HepG2 (cell line): ENCODE measurements around the gene CNOT6. TPM values are rescaled to one million over a fixed set of nuclear protein-coding genes. Genes with fewer than 3 reads are reported as not detected.

Experiments used
- ATAC-seq: fragments of 200-7000 bp; cut with Tn5 transposase; 3 replicates; pipeline ENCODE4 v1.9.1; 2020; ENCODE audit warnings: mild to moderate bottlenecking, moderate library complexity
- BruUV-seq: library from RNA; stranded (reverse); fragments of 400-500 nt; replicated peaks from 2 replicates; lab custom pipeline; 2021; lab: Mats Ljungman, UMichigan
- CTCF ChIA-PET: fragments of 300-600 bp; formaldehyde crosslinking; extraction: SDS; loops from one replicate; lab custom pipeline; 2021; ENCODE audit warnings: low total read pairs, inconsistent platforms, low intra/inter-chr PET ratio; lab: Yijun Ruan, JAX
- POLR2A ChIA-PET: fragments of 350-600 bp; sonication (Branson Sonifier 250); formaldehyde crosslinking; loops from one replicate; lab custom pipeline; 2020; ENCODE audit warnings: antibody characterized with exemption, inconsistent platforms; lab: Yijun Ruan, JAX
- DNase-seq: peaks from one replicate; pipeline ENCODE4 v3.0.0-alpha.2; 2015; ENCODE audit warnings: low spot score
- FAIRE-seq: peaks from 3 replicates; lab custom pipeline; 2011; peaks lifted over from hg19 to GRCh38; lab: Jason Lieb, UNC
- H2AFZ ChIP-seq: one replicate; pipeline ENCODE4 v1.6.1; 2011; ENCODE audit warnings: low read length, inconsistent platforms
- H3K27ac ChIP-seq: fragments of 300-600 bp; 3 replicates; pipeline ENCODE4 v1.8.0; 2011; ENCODE audit warnings: mixed run types, mild to moderate bottlenecking, mixed read lengths, low read length, inconsistent platforms; ENCODE audit not compliant: insufficient read depth; ENCODE audit errors: extremely low read length
- H3K27me3 ChIP-seq, 2 experiments: fragments of 200-600 bp in 1 of 2; 2 replicates in 1 of 2; 3 replicates in 1 of 2; pipeline versions ENCODE4 v1.6.0 to v1.8.0; 2011; ENCODE audit warnings: low read length in 2 of 2, mild to moderate bottlenecking in 2 of 2, moderate library complexity in 2 of 2, inconsistent platforms in 1 of 2; ENCODE audit not compliant: insufficient read depth in 2 of 2, control insufficient read depth in 1 of 2
- H3K36me3 ChIP-seq, 2 experiments: fragments of 200-600 bp in 1 of 2; replicated peaks in 1 of 2; 2 replicates in 1 of 2; 3 replicates in 1 of 2; pipeline versions ENCODE4 v1.5.1 to v1.8.0; 2011; ENCODE audit warnings: low read length in 2 of 2, inconsistent platforms in 1 of 2; ENCODE audit not compliant: insufficient read depth in 2 of 2, control insufficient read depth in 1 of 2
- H3K4me1 ChIP-seq: 2 replicates; pipeline ENCODE4 v1.5.1; 2012; ENCODE audit warnings: low read length, inconsistent platforms; ENCODE audit not compliant: insufficient read depth
- H3K4me2 ChIP-seq: 2 replicates; pipeline ENCODE4 v1.6.0; 2011; ENCODE audit warnings: low read depth, low read length, inconsistent platforms
- H3K4me3 ChIP-seq, 3 experiments: fragments of 200-600 bp in 1 of 3; sonication (generic), shearing (Covaris generic) in 1 of 3; replicated peaks in 1 of 3; 2 replicates each; pipeline ENCODE4 v1.5.1; 2011 to 2016; ENCODE audit warnings: low read length in 3 of 3, inconsistent platforms in 2 of 3, low read depth in 2 of 3, mild to moderate bottlenecking in 2 of 3, control low read depth in 1 of 3, mixed read lengths in 1 of 3; ENCODE audit not compliant: insufficient read depth in 1 of 3
- H3K79me2 ChIP-seq: one replicate; pipeline ENCODE4 v1.6.1; 2011; ENCODE audit warnings: low read length, inconsistent platforms; ENCODE audit not compliant: insufficient read depth
- H3K9ac ChIP-seq: 2 replicates; pipeline ENCODE4 v1.6.0; 2011; ENCODE audit warnings: mild to moderate bottlenecking, low read depth, low read length, inconsistent platforms; ENCODE audit not compliant: insufficient read depth
- H3K9me3 ChIP-seq: 2 replicates; pipeline ENCODE4 v1.5.1; 2012; ENCODE audit warnings: mild to moderate bottlenecking, low read length
- H4K20me1 ChIP-seq: 2 replicates; pipeline ENCODE4 v1.6.0; 2011; ENCODE audit warnings: inconsistent platforms, mild to moderate bottlenecking, low read length, moderate library complexity; ENCODE audit not compliant: insufficient read depth
- ATF3 ChIP-seq: sonication (generic); formaldehyde crosslinking; IDR thresholded peaks from 2 replicates; pipeline ENCODE4 v1.4.0; 2020; ENCODE audit warnings: missing genetic modification reagents
- FOSL2 ChIP-seq: sonication (generic); formaldehyde crosslinking; IDR thresholded peaks from 2 replicates; pipeline ENCODE4 v1.4.0; 2020; ENCODE audit warnings: missing genetic modification reagents
- GATAD1 ChIP-seq: IDR thresholded peaks from 2 replicates; pipeline ENCODE4 v1.6.1; 2016; ENCODE audit warnings: missing genetic modification reagents, missing compliant biosample characterization
- GTF3A ChIP-seq: sonication (generic); formaldehyde crosslinking; conservative IDR thresholded peaks from 2 replicates; pipeline ENCODE4 v1.4.0; 2020; ENCODE audit warnings: mild to moderate bottlenecking, missing genetic modification reagents
- HMGXB4 ChIP-seq, 2 experiments: sonication (generic) in 1 of 2; formaldehyde crosslinking in 1 of 2; IDR thresholded peaks; 2 replicates each; pipeline versions ENCODE4 v1.4.0 to v1.6.1; 2018 to 2020; ENCODE audit warnings: missing genetic modification reagents in 2 of 2, borderline replicate concordance in 1 of 2, low read depth in 1 of 2, mild to moderate bottlenecking in 1 of 2, missing biosample characterization in 1 of 2
- LRRFIP1 ChIP-seq: sonication (generic); formaldehyde crosslinking; conservative IDR thresholded peaks from 2 replicates; pipeline ENCODE4 v1.4.0; 2020; ENCODE audit warnings: missing genetic modification reagents
- SMAD1 ChIP-seq: sonication (generic); formaldehyde crosslinking; IDR thresholded peaks from 2 replicates; pipeline ENCODE4 v1.4.0; 2020; ENCODE audit warnings: missing genetic modification reagents, low read depth, mild to moderate bottlenecking, borderline replicate concordance
- THAP11 ChIP-seq: IDR thresholded peaks from 2 replicates; pipeline ENCODE4 v1.6.1; 2016; ENCODE audit warnings: missing biosample characterization, missing genetic modification reagents
- TOE1 ChIP-seq: sonication (generic); formaldehyde crosslinking; IDR thresholded peaks from 2 replicates; pipeline ENCODE4 v1.4.0; 2020; ENCODE audit warnings: mild to moderate bottlenecking, missing genetic modification reagents
- TRIM22 ChIP-seq: fragments of 450-650 bp; IDR thresholded peaks from 2 replicates; pipeline ENCODE4 v1.6.1; 2017
- ZNF17 ChIP-seq: sonication (generic); formaldehyde crosslinking; IDR thresholded peaks from 2 replicates; pipeline ENCODE4 v1.5.0; 2020; ENCODE audit warnings: mild to moderate bottlenecking, missing genetic modification reagents
- ZNF333 ChIP-seq: sonication (generic); formaldehyde crosslinking; IDR thresholded peaks from 2 replicates; pipeline ENCODE4 v1.4.0; 2020; ENCODE audit warnings: mild to moderate bottlenecking, missing genetic modification reagents, borderline replicate concordance
- ZNF674 ChIP-seq: sonication (generic); formaldehyde crosslinking; IDR thresholded peaks from 2 replicates; pipeline ENCODE4 v1.5.0; 2020; ENCODE audit warnings: low read depth, mild to moderate bottlenecking, missing genetic modification reagents
- ZNF740 ChIP-seq: sonication (generic); formaldehyde crosslinking; IDR thresholded peaks from 2 replicates; pipeline ENCODE4 v1.4.0; 2020; ENCODE audit warnings: missing genetic modification reagents
- ZNF766 ChIP-seq: sonication (generic); formaldehyde crosslinking; IDR thresholded peaks from 2 replicates; pipeline ENCODE4 v1.5.0; 2020; ENCODE audit warnings: missing genetic modification reagents, borderline replicate concordance
- WGBS: methylation state at CpG from one replicate; pipeline ENCODE4 v1.1.6; 2017; ENCODE audit warnings: low lambda C conversion rate; 5-methylcytosine and 5-hydroxymethylcytosine counted together
- in situ Hi-C: cut with HindIII; loops from 2 replicates; pipeline ENCODE4 v1.10.0; 2017; ENCODE audit warnings: low pct_unique_long_range_greater_than_20kb; ENCODE audit not compliant: extremely low pct_ligation_motif_present
- intact Hi-C: fragments of 100-400 bp; cut with micrococcal nuclease; formaldehyde crosslinking; loops from one replicate; pipeline ENCODE4 v1.10.0; 2022; ENCODE audit not compliant: unreplicated experiment
- polyA plus RNA-seq, 8 experiments: library from polyadenylated mRNA; depleted of rRNA in 3 of 8; stranded (reverse) in 7 of 8; unstranded in 1 of 8; fragments of >200 nt; fragmentation: Illumina TruSeq in 4 of 8; extraction: Trizol in 4 of 8; gene quantifications; 2 replicates each; pipeline versions ENCODE4 v1.2.1 to v1.2.3, GENCODE V29; 2011 to 2016; ENCODE audit warnings: low read depth in 4 of 8, missing spikeins in 1 of 8, mixed read lengths in 1 of 8; ENCODE audit not compliant: insufficient read depth in 1 of 8
- total RNA-seq, 5 experiments: library from RNA; depleted of rRNA; stranded (reverse); fragments of >200 nt; fragmentation: Illumina TruSeq; extraction: Trizol; gene quantifications; 2 replicates each; pipeline ENCODE4 v1.2.3, GENCODE V29; 2016; ENCODE audit warnings: low read depth in 1 of 5

Gene CNOT6
- total and polyA plus RNA-seq, 2 of the 13 experiments (the other 11 are each of a cell fraction or from before 2014, with no cell fraction given), result 8.8 to 9.1 TPM

GRCh38 chr5:180600554-180601041 is 106.4 kb downstream of the CNOT6 start:
- WGBS, result 45% methylated on average over 12 of the region's 12 CpGs
- no peaks in the 10 kb centered on the region for H3K36me3 ChIP-seq
- H3K27me3 ChIP-seq, result peaks cover 14 to 61% of the 10 kb centered on the region in 2 experiments; a peak in 4 of 5 replicates
- BruUV-seq, result no TSS peak
- peaks cover 6% of the 10 kb centered on the region; the same call in 1 of the 2 replicates for H3K4me1 ChIP-seq
- no peaks in the 10 kb centered on the region for H3K9me3 ChIP-seq
- H3K27ac ChIP-seq, result no peak overlapping the region
- no peak overlapping the region for H3K9ac ChIP-seq
- in situ Hi-C loops (no loop called here), intact Hi-C loops (no loop called here)
- no peaks in the 10 kb centered on the region for H3K79me2 ChIP-seq
- TF ChIP-seq ZNF766 (CRISPR knock-in tag) (no peak), ZNF740 (no peak), ATF3 (CRISPR knock-in tag) (no peak), THAP11 (CRISPR knock-in tag) (no peak), FOSL2 (CRISPR knock-in tag) (no peak), TOE1 (CRISPR knock-in tag) (no peak), GTF3A (CRISPR knock-in tag) (no peak), HMGXB4 (CRISPR knock-in tag; IDR thresholded peaks at IDR 0.05; ENCODE audit: borderline replicate concordance in 1 of 2, low read depth in 1 of 2) (no peak), ZNF674 (CRISPR knock-in tag) (no peak), TRIM22 (no peak), SMAD1 (CRISPR knock-in tag) (no peak), GATAD1 (CRISPR knock-in tag) (no peak), LRRFIP1 (CRISPR knock-in tag) (no peak), ZNF17 (CRISPR knock-in tag) (no peak), ZNF333 (CRISPR knock-in tag) (no peak)
- ChIA-PET POLR2A (no interaction called here), CTCF (no interaction called here)
- H3K4me2 ChIP-seq, result no peak overlapping the region
- ATAC-seq, result no peak
- H3K4me3 ChIP-seq, result no peak overlapping the region
- H2AFZ ChIP-seq, result no peak overlapping the region
- DNase-seq, result no peak
- no peak for FAIRE-seq
- no peaks in the 10 kb centered on the region; the same call in 1 of the 2 replicates for H4K20me1 ChIP-seq
